Lower leg skin (tissue), 3 donors: ENCODE results near the gene ADORA1.

Experiments
- POLR2A ChIP-seq, 2 donors: fragments of 450-650 bp; IDR thresholded peaks; one replicate each; pipeline ENCODE4 v1.6.1; 2016 to 2017; ENCODE audit warnings: antibody characterized with exemption in 2 of 2, mild to moderate bottlenecking in 1 of 2, moderate library complexity in 1 of 2
- TF ChIP-seq, protein P1 (sequence below), 3 donors: fragments of 450-650 bp; IDR thresholded peaks; one replicate each; pipeline ENCODE4 v1.5.1; 2016; ENCODE audit warnings: antibody characterized with exemption in 3 of 3, mild to moderate bottlenecking in 3 of 3, moderate library complexity in 2 of 3

DNA sequence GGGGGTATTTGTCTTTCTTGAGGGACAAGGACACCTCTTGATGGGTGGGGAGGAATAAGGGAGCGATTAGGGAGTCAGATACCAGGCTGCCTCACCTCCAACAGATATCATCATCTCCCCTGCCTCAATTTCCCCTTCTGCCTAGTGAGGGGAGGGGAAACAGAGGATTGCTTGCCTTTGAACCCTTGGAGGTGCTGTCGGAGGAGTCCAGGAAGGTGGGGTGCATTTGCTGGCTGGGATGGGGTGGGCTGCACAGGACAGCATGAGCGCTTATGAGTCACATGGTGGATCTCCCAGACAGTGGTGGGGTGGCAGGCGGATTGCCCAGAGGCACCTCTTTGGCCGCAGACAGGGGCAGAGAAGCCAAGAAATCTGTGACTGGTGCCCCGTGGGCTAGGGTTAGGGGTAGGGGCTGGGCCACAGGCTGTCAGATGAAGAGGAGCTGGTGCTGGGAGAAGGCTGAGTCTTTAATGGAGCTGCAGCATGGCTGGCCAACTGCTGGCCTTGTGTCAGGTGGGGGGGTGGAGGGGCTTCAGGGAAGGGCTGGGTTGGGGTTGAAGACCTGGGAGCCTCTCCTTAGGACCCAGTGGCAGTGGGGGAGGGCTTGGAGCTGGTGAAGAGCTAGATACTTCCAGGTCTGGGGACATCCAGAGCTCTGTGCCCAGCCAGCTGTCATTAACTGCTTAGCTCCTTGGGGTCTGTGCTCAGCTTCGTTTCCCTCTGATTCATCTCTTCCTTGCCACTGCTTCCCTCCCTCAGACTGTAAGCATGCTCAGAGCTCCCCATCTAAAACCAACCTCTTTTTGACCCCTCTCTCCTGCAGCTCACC, 7.0 kb upstream of the ADORA1 start:
- TF ChIP-seq, protein P1, sequence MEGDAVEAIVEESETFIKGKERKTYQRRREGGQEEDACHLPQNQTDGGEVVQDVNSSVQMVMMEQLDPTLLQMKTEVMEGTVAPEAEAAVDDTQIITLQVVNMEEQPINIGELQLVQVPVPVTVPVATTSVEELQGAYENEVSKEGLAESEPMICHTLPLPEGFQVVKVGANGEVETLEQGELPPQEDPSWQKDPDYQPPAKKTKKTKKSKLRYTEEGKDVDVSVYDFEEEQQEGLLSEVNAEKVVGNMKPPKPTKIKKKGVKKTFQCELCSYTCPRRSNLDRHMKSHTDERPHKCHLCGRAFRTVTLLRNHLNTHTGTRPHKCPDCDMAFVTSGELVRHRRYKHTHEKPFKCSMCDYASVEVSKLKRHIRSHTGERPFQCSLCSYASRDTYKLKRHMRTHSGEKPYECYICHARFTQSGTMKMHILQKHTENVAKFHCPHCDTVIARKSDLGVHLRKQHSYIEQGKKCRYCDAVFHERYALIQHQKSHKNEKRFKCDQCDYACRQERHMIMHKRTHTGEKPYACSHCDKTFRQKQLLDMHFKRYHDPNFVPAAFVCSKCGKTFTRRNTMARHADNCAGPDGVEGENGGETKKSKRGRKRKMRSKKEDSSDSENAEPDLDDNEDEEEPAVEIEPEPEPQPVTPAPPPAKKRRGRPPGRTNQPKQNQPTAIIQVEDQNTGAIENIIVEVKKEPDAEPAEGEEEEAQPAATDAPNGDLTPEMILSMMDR (IDR thresholded peaks at IDR 0.05) = no peak
- no peak for TF ChIP-seq POLR2A (IDR thresholded peaks at IDR 0.05)
